GM19043 (cell line): Measurements from ENCODE around the gene NDFIP1.
"Not testable (repeated sequence)": the region's sequence is repeated elsewhere in the genome, so short reads cannot be mapped to it uniquely, and the experiment has no call there.

Experiments
- ATAC-seq: cut with Tn5 transposase; IDR thresholded peaks from one replicate; pipeline ENCODE4 v1.9.1; 2021; ENCODE audit warnings: low read depth; ENCODE audit not compliant: unreplicated experiment

Gene NDFIP1

GRCh38 chr5:142182840-142183239, 74.3 kb downstream of the NDFIP1 start:
- no peak for ATAC-seq

DNA sequence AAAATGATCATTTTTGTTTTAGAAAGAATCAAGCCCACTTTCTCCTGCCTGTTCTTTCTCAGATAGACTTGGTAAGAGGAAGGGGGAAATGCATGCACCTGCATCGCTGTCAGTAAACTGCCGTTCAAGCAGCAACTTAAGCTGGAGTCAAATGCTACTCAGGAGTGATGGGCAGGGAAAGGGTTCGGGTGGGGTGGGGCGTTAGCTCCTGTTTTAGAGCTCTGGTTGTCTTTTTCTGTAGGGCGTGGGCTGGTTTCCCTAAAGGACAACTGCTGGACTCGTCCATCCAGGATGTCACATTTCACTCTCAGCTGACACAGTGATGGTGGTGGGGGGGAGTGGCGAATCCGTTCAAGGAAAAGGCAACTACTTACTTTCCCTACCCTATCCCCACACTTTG, 75.0 kb downstream of the NDFIP1 start:
- no peak for ATAC-seq

- ATAC-seq: no peak
Observed at GRCh38 chr5:142184988-142185387, 76.4 kb downstream of the NDFIP1 start.

- ATAC-seq: no peak
Observed at GRCh38 chr5:142186514-142186856, 77.9 kb downstream of the NDFIP1 start.

GRCh38 chr5:142186857-142187594, 78.4 kb downstream of the NDFIP1 start:
- no peak for ATAC-seq

DNA sequence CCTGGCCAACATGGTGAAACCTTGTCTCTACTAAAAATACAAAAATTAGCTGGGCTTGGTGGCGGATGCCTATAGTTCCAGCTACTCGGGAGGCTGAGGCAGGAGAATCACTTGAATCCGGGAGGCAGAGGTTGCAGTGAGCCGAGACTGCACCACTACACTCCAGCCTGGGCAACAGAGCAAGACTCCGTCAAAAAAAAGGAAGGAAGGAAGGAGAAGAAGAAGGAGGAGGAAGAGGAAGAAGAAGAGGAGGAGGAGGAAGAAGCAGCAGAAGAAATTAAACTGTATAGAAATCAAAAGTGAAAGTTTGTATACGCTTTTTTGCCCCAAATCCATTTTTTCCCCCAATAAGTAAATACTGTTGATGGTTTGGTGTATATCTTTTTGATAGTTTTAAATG, 80.1 kb downstream of the NDFIP1 start:
- ATAC-seq: not testable (repeated sequence)

DNA sequence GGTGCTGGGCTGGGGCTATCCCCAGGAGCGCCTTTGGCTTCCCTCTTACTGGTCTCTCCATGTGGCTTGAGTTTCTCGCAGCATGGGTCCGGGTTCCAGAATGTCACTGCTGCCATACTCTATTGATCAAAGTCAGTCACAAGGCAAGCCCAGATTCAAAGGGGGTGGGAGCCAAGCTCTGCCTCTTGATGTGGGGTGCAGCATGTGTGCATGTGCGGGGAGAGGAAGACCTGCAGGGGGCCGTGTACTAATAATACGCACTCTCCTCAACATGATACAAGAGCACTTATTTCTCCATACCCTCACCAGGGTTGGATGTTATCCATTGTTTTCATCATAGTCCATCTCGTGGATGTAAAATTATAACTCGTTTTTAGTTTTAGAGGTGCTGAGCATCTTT, 81.2 kb downstream of the NDFIP1 start:
- no peak for ATAC-seq

DNA sequence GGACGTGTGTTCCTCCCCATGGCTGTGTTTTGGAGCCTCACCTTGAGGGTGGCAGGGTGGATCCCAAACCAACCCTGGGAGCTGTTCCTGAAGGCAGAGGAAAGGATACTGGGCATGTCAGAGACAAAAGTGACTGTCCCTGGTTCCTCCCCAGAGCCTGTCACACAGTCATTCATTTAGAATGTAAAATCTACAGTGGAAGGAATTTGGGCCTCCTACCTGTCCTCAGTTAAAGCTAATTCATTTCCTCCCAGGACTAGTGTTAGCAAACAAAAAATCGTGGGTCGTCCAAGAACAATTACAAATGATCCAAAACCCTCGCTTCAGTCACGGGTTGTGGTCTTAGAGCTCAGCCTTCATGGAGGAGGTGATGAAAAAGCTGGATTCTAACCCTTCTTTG, 83.2 kb downstream of the NDFIP1 start:
- no peak for ATAC-seq

DNA sequence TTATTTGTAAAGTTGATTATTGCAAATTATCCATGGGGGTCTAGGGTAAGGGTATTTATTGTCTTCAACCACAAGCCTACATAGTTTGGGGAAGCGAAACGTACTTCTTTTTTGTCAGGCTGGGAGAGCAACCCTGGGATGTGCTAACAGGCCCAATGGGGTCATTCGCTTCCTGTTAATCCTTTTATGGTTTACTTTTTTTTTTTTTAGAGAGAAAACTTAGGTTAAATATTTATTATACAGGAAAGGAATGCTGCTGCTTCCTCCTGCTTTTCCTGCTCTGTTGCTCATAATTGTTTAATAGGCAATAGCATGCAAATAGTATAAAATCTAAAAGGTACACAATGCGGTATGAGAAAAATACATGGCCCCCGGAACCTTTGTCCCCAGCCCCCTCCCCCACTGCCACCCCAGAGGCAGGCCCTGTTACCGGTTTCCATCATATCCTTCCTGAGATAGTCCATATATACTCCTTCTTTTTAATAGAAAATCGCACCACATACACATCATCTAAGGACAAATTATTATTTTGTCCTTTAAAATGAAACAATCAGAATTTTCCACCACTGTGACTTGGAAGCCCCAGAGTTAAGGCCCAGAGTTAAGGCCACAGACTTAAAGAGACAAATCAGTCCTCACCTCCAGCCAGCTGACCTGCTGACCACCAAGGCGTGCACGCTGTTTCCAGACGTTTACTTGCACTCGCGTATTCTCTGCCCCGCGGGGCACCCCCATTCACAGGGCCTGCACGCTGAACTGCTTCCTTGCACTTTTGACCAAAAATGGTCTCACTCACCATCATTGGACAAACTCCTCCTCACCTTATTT, 83.9 kb downstream of the NDFIP1 start:
- no peak for ATAC-seq

DNA sequence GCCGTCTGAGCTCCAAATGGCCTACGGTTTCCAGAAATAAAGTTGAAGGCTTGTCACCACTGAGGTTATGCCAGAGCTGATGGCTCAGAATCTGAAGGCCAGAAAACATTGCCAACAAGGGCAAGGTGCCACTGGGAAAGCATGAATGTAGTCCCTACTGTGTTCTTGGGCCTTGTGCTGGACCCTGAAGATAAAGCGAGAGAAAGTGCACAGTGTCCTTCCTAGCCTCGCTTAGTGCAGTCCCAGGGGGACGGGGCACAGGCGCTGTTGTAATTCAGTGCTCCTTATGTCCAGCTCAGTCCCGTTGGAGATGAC, 84.5 kb downstream of the NDFIP1 start:
- ATAC-seq: no peak

DNA sequence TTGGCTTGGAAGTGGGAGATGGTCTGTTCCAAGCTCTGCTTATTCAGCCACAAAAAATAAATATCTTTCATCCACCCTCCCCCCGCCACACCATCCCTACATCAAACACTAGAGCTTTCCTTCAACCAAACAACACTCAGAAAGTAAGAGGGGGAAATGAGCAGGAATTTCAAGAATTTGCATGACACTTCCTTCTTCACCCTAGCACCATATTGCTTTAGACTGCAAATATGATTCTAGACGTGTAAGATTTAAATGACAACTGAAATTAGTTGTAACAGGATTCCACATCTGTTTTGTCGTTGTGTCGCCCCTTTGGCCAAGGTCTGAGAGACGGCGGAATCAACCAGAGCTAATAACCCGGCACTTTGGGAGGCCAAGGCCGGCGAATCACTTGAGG, 88.5 kb downstream of the NDFIP1 start:
- ATAC-seq: no peak

- no peak for ATAC-seq
Observed at GRCh38 chr5:142197781-142198180, 89.2 kb downstream of the NDFIP1 start.

DNA sequence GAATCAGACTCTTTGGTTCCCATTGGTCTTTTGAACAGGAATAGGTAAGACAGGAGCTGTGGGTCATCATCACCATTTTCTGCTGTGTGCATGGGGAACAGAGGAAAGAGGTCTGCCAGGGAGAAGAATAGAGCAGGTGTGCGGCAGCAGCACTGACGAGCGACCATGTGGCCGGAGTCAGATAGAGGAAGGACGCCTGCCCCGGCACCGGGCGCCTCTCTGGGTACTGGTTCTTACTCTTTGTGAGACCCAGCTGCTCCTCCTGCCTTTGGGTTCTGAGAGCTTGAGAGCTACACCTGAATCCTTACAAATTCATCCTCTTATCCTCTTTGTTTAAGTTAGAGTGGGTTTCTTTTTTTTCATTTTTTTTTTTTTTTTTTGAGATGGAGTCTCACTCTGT, 90.8 kb downstream of the NDFIP1 start:
- no peak for ATAC-seq

- ATAC-seq: no peak
Observed at GRCh38 chr5:142200387-142200786, 91.8 kb downstream of the NDFIP1 start.

GRCh38 chr5:142201471-142201887, 92.9 kb downstream of the NDFIP1 start:
- no peak for ATAC-seq

DNA sequence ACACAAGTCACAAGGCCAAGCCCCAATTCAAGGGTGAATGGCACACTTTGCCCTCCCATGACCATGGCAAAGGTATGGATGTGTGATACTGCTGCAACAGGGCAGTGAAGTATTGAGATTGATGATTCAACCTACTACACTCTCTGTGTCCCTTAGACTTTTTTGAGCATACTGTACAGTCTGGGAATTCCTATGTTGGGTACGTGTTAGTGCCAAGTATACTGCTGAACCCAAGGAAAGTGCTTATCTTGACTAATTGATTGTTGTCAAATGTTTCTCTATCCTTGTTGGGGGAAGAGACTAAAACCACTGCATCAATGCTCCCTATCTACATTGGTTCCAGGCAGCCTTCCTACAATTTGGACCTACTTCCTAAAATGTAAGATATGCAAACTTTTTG, 93.7 kb downstream of the NDFIP1 start:
- no peak for ATAC-seq
